SH-SY5Y (cell line): ENCODE measurements around the gene BACH1.

Experiments used
- GATA2 ChIP-seq: IDR thresholded peaks from 2 replicates; pipeline ENCODE4 v1.6.1; 2011; ENCODE audit warnings: mild to moderate bottlenecking, low read depth, low read length
- GATA3 ChIP-seq: IDR thresholded peaks from 2 replicates; pipeline ENCODE4 v1.6.1; 2011; ENCODE audit warnings: low read depth, mild to moderate bottlenecking, low read length, moderate library complexity

- TF ChIP-seq GATA2, result no peak
- no peak for TF ChIP-seq GATA3
Measured at GRCh38 chr21:29323189-29323588, 24.5 kb downstream of the BACH1 start.
